Astrocyte (in vitro differentiated cells and primary cell): Measurements from ENCODE around the gene NT5DC3. TPM values are rescaled to one million over a fixed set of nuclear protein-coding genes. Genes with fewer than 3 reads are reported as not detected.

Source experiments
- DNase-seq: peaks from one replicate; pipeline ENCODE4 v3.0.0-alpha.2; 2010; ENCODE audit warnings: low read depth
- FAIRE-seq: peaks from 2 replicates; lab custom pipeline; 2011; peaks lifted over from hg19 to GRCh38; lab: Jason Lieb, UNC
- H2AFZ ChIP-seq: 2 replicates; pipeline ENCODE4 v1.6.0; 2012; ENCODE audit warnings: low read depth, low read length, inconsistent platforms
- H3K27ac ChIP-seq: 2 replicates; pipeline ENCODE4 v1.5.1; 2011; ENCODE audit warnings: low read depth, low read length, inconsistent platforms
- H3K27me3 ChIP-seq: 2 replicates; pipeline ENCODE4 v1.6.0; 2011; ENCODE audit warnings: low read length, inconsistent platforms; ENCODE audit not compliant: insufficient read depth
- H3K36me3 ChIP-seq: 2 replicates; pipeline ENCODE4 v1.5.1; 2011; ENCODE audit warnings: low read length, inconsistent platforms; ENCODE audit not compliant: insufficient read depth
- H3K4me1 ChIP-seq: 2 replicates; pipeline ENCODE4 v1.5.1; 2011; ENCODE audit warnings: low read length, inconsistent platforms; ENCODE audit not compliant: insufficient read depth
- H3K4me2 ChIP-seq: 2 replicates; pipeline ENCODE4 v1.6.0; 2012; ENCODE audit warnings: low read length, inconsistent platforms
- H3K4me3 ChIP-seq: 2 replicates; pipeline ENCODE4 v1.5.1; 2011; ENCODE audit warnings: low read depth, mild to moderate bottlenecking, low read length, inconsistent platforms; ENCODE audit not compliant: insufficient read depth
- H3K79me2 ChIP-seq: 2 replicates; pipeline ENCODE4 v1.6.0; 2012; ENCODE audit warnings: mild to moderate bottlenecking, low read length, inconsistent platforms; ENCODE audit not compliant: insufficient read depth
- H3K9ac ChIP-seq: 2 replicates; pipeline ENCODE4 v1.6.0; 2012; ENCODE audit warnings: mild to moderate bottlenecking, low read length, inconsistent platforms
- H3K9me3 ChIP-seq: 2 replicates; pipeline ENCODE4 v1.5.1; 2012; ENCODE audit warnings: low read depth, mild to moderate bottlenecking, low read length, inconsistent platforms; ENCODE audit not compliant: insufficient read depth
- H4K20me1 ChIP-seq: 2 replicates; pipeline ENCODE4 v1.6.0; 2012; ENCODE audit warnings: low read length, inconsistent platforms; ENCODE audit not compliant: insufficient read depth
- H3K27ac Mint-ChIP-seq: one replicate; pipeline ENCODE4 v1.8.0; 2021; ENCODE audit warnings: mild to moderate bottlenecking, mixed read lengths; ENCODE audit not compliant: unreplicated experiment
- H3K27me3 Mint-ChIP-seq: one replicate; pipeline ENCODE4 v1.8.0; 2021; ENCODE audit warnings: low read depth, mixed read lengths; ENCODE audit not compliant: unreplicated experiment
- H3K36me3 Mint-ChIP-seq: one replicate; pipeline ENCODE4 v1.8.0; 2021; ENCODE audit warnings: low read depth, mixed read lengths; ENCODE audit not compliant: unreplicated experiment
- H3K4me1 Mint-ChIP-seq: one replicate; pipeline ENCODE4 v1.8.0; 2021; ENCODE audit warnings: low read depth, mixed read lengths; ENCODE audit not compliant: unreplicated experiment
- H3K4me3 Mint-ChIP-seq: one replicate; pipeline ENCODE4 v1.8.0; 2021; ENCODE audit warnings: mild to moderate bottlenecking, moderate library complexity, mixed read lengths; ENCODE audit not compliant: unreplicated experiment
- H3K9me3 Mint-ChIP-seq: one replicate; pipeline ENCODE4 v1.8.0; 2021; ENCODE audit warnings: mild to moderate bottlenecking, mixed read lengths; ENCODE audit not compliant: unreplicated experiment
- CTCF ChIP-seq: IDR thresholded peaks from 2 replicates; pipeline ENCODE4 v1.5.1; 2011; ENCODE audit warnings: low read depth, mild to moderate bottlenecking, inconsistent platforms, low read length, moderate library complexity; ENCODE audit not compliant: insufficient read depth
- EZH2 ChIP-seq: IDR thresholded peaks from 2 replicates; pipeline ENCODE4 v1.6.1; 2012; ENCODE audit warnings: mild to moderate bottlenecking, low read length, inconsistent platforms; ENCODE audit not compliant: insufficient read depth
- total RNA-seq: library from RNA; stranded (reverse); gene quantifications from 2 replicates; pipeline ENCODE4 v1.2.1, GENCODE V29; 2021

The NT5DC3 gene
- total RNA-seq, 1 donor from 2014 or later: 13.6 TPM

GRCh38 chr12:103816663-103817062, 24.4 kb downstream of the NT5DC3 start:
- Histone ChIP-seq H3K9me3 (no peaks in the 10 kb centered on the region), H3K79me2 (peaks cover 78% of the 10 kb centered on the region), H4K20me1 (peaks cover 31% of the 10 kb centered on the region), H3K4me3 (no peak overlapping the region), H3K9ac (no peak overlapping the region), H3K36me3 (peaks cover 14% of the 10 kb centered on the region), H3K27me3 (no peaks in the 10 kb centered on the region), H2AFZ (no peak overlapping the region), H3K27ac (no peak overlapping the region), H3K4me1 (peaks cover 6% of the 10 kb centered on the region), H3K4me2 (no peak overlapping the region)
- no peak for TF ChIP-seq CTCF
- no peak for TF ChIP-seq EZH2
- Mint-ChIP-seq H3K36me3 (peaks cover 6% of the 10 kb centered on the region), H3K27ac (no peak overlapping the region), H3K4me3 (no peak overlapping the region), H3K9me3 (no peaks in the 10 kb centered on the region), H3K4me1 (peaks cover 23% of the 10 kb centered on the region), H3K27me3 (no peaks in the 10 kb centered on the region)
- DNase-seq (no peak), FAIRE-seq (no peak)

GRCh38 chr12:103814436-103814835, 26.6 kb downstream of the NT5DC3 start:
- Histone ChIP-seq H3K9me3 (no peaks in the 10 kb centered on the region), H3K36me3 (peaks cover 17% of the 10 kb centered on the region), H4K20me1 (peaks cover 20% of the 10 kb centered on the region), H2AFZ (no peak overlapping the region), H3K79me2 (peaks cover 69% of the 10 kb centered on the region), H3K4me2 (no peak overlapping the region), H3K4me1 (no peaks in the 10 kb centered on the region), H3K9ac (no peak overlapping the region), H3K27me3 (no peaks in the 10 kb centered on the region), H3K27ac (no peak overlapping the region), H3K4me3 (no peak overlapping the region)
- Mint-ChIP-seq H3K27ac (no peak overlapping the region), H3K36me3 (peaks cover 11% of the 10 kb centered on the region), H3K27me3 (no peaks in the 10 kb centered on the region), H3K4me1 (peaks cover 26% of the 10 kb centered on the region), H3K4me3 (no peak overlapping the region), H3K9me3 (no peaks in the 10 kb centered on the region)
- TF ChIP-seq CTCF (no peak), EZH2 (no peak)
- peak; percentile 28 for DNase-seq
- FAIRE-seq: no peak

- no peak overlapping the region for H3K9ac ChIP-seq
- no peak overlapping the region for H3K4me2 ChIP-seq
- no peak for DNase-seq
- Mint-ChIP-seq H3K4me1 (peaks cover 22% of the 10 kb centered on the region), H3K27ac (no peak overlapping the region), H3K9me3 (no peaks in the 10 kb centered on the region), H3K4me3 (peak overlapping the region; percentile 13), H3K36me3 (peaks cover 16% of the 10 kb centered on the region), H3K27me3 (no peaks in the 10 kb centered on the region)
- TF ChIP-seq EZH2 (no peak), CTCF (no peak)
- H3K4me3 ChIP-seq: no peak overlapping the region
- peaks cover 4% of the 10 kb centered on the region for H3K4me1 ChIP-seq
- H3K79me2 ChIP-seq: peaks cover 67% of the 10 kb centered on the region
- FAIRE-seq: no peak
- peaks cover 17% of the 10 kb centered on the region for H3K36me3 ChIP-seq
- no peaks in the 10 kb centered on the region for H3K27me3 ChIP-seq
- H3K9me3 ChIP-seq: no peaks in the 10 kb centered on the region
- H2AFZ ChIP-seq: no peak overlapping the region
- H4K20me1 ChIP-seq: peaks cover 15% of the 10 kb centered on the region
- H3K27ac ChIP-seq: no peak overlapping the region
These were observed 27.1 kb downstream of the NT5DC3 start for GRCh38 chr12:103813949-103814348.
